Frontal cortex (tissue), 4 donors: ENCODE measurements around the gene USP9Y. TPM values are rescaled to one million over a fixed set of nuclear protein-coding genes. Genes with fewer than 3 reads are reported as not detected.

ENCODE experiments used
- DNase-seq, 2 donors: peaks; one replicate each; pipeline ENCODE4 v3.0.0; 2012; ENCODE audit warnings: low spot score in 2 of 2
- FAIRE-seq: peaks from 2 replicates; lab custom pipeline; 2012; peaks lifted over from hg19 to GRCh38; lab: Jason Lieb, UNC
- total RNA-seq: library from RNA; depleted of rRNA; stranded (reverse); fragments of >200 nt; gene quantifications from one replicate; pipeline ENCODE4 v1.2.3, GENCODE V29; 2014
- donor health status: control.
- donor health status: control.
- donor health status: control.

Gene USP9Y
- total RNA-seq, 1 donor from 2014 or later, result 70.1 TPM

DNA sequence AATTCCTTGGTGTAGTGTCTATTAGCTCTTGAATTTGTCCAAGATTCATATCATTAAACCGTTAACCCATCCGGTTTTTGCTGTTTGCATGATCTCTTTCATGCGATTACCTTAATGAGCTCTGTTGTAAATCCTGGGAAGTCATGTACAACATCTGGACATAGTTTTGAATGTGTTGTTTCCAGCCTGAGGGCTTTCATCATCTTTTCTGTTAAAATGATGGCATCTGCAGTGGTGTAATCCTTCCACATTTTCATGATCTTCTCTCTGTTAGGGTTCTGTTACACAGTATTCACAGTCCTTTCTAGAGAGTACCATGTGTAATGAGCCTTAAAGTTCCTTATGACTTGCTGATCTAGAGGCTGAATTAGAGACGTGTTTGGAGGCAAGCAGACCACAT is 64.9 kb downstream of the USP9Y start:
- no peak for DNase-seq
- FAIRE-seq, result no peak

GRCh38 chrY:12784521-12784920 is 83.5 kb downstream of the USP9Y start:
- DNase-seq, result no peak
- FAIRE-seq, result no peak

GRCh38 chrY:12793999-12794398 is 93.0 kb downstream of the USP9Y start:
- FAIRE-seq (no peak), DNase-seq (no peak)

DNA sequence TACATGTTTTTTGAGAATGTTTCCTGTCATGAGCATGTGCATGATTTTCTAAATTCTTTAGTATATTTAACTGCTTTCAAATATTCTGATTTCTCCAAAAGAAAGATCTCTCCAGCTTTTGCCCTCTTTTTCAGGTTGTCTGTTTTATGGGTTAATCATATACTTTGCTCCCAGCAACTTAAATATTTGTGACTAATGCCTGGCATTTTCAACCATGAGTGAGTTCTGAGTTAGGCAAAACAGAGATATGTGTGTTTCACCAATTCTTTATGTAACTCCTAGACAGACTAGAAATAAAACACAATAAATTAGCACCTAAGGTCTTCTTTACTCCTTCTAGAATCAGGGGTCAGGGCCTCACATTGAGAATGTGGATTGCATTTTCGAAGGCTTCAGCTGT is 107.0 kb downstream of the USP9Y start:
- FAIRE-seq (no peak), DNase-seq (no peak)

DNA sequence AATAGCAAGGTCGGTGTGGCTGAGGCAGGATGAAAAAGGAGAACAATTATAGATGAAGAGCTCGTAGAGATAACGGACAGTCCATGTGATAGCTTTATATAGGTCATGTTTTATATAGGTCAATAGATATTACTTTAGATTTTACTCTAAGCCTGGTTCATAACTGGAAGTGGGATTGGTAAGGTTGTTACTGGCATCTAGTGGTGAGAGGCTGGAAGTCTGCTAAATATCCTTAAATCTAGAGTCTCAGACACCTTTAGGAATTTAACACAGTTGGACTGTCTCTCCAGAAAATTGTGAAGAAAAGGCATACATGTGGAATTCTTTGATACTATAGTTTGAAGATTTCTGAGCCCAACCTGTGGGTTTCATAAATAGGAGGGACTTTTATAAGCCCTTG is 108.0 kb downstream of the USP9Y start:
- peak in 1 of 2 donors; percentile 1 for DNase-seq
- no peak for FAIRE-seq

DNA sequence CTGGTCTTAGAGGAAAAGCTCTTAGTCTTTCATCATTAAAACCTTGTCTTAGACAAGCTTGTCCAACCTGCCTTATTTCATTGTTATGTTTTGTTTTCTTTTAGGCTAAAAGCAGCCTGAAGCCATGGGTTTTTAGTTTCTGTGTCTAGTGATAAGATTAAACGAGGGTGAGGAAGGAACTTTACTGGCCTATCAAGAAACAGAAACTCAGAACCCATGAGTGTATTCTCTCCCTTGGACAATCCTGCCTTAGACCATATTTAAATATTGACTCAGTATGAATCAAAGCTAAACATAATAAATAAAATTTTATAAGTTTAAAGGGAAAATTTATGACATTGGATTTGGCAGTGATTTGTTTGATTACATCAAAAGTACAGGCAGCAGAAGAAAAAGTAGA is 122.4 kb downstream of the USP9Y start:
- DNase-seq (no peak), FAIRE-seq (no peak)

GRCh38 chrY:12826791-12827190 is 125.8 kb downstream of the USP9Y start:
- no peak for DNase-seq
- no peak for FAIRE-seq

- DNase-seq (no peak), FAIRE-seq (no peak)
Measured at GRCh38 chrY:12833284-12833683, 132.3 kb downstream of the USP9Y start.

DNA sequence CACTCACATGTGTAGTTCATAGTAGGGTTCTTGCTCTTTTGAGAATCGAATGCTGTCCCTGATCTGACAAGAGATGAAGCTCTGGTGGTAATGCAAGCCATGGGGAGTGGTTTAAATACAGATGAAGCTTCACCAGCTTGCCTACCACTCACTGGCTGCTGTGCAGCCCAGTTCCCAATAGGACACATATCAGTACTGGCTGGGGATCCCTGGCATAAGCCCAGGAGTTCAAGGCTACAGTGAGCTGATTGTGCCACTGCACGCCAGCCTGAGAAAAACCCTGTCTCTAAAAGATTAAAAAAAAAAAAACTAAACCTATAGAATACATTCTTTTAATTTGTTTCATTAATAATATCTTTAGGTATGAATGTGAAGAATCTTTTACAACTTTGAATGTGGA is 136.5 kb downstream of the USP9Y start:
- DNase-seq, result no peak
- no peak for FAIRE-seq

- no peak for FAIRE-seq
- DNase-seq, result no peak
Measured at GRCh38 chrY:12841368-12841767, 140.3 kb downstream of the USP9Y start.

GRCh38 chrY:12846793-12847192 is 145.8 kb downstream of the USP9Y start:
- no peak for FAIRE-seq
- no peak for DNase-seq

DNA sequence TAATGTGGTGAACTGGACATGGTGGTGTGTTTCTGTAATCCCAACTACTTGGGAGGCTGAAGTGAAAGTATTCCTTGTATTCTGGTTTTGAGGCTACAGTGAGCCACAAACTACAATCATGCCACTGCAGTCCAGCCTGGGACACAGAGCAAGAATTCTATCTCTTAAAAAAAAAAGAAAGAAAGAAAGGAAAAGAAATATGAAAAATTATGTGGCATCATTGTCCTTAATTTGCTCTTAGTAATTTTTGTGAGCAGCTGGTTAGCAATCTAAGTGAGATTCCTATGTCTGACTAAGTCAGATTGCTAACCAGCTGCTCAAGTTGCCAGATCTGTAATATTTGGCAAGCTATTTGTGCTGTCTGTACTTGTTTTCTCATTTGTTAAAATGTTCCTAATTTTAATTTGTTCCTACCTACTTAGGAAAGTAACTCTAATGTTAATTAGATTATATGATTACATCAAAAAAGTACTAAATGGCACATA is 154.8 kb downstream of the USP9Y start:
- DNase-seq (no peak), FAIRE-seq (no peak)

DNA sequence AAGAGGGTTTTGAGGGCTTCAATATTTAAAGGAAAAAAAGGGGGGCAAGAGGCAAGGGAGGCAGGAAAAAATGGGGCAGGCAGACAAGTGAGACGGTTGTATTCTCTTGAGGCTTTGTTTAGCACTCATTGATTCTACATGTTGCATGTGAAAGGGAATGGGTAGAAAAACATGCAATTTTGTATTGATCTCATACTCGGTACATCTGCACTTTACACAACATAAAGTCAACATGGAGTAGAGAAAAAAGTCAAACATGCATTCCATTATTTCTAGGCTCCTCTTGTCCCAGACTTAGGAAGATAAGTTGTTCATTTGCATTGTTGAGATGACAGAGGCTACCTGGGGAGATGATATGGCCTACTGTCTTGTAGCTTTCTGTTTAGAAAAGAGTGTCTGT is 166.9 kb downstream of the USP9Y start:
- DNase-seq, result no peak
- FAIRE-seq, result no peak

DNA sequence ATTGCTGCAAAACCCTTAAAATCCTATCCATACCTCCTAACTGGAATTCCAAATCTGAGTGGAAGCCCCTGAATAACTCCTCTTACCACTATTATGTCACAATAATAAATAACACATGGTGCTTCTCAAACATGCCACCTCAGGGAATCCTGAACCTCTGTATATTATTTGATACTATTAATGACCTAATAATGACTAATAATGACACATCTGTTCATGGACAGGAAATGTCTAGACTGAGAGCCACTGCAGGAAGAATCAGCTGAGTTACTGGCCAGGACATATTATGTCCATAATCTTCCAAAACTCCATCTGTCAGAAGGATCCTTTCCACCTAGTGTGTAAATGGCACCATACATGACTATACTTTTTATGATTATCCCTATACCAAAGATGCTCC is 195.9 kb downstream of the USP9Y start:
- DNase-seq, result no peak
- no peak for FAIRE-seq

DNA sequence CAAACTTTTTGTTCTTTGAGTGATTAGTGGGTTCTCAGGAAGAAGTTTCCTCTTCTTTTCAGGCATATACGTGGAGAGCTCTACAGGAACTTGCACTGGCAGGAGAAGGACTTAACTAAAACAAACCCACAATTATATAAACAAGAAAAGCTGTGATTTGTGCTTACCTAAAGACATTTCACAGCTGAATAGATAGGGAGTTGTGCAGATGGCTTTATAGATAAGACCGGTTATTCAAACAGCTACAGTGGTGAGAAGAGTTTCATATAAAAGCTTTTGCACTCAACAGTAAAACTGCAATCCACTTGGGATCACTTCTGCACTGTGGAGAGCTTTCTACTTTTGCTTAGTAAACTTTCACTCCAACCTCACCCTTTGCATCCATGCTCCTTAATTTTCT is 197.6 kb downstream of the USP9Y start:
- FAIRE-seq (no peak), DNase-seq (no peak)

GRCh38 chrY:12904618-12905516 is 203.8 kb downstream of the USP9Y start, which contains the start of gene DDX3Y:
DDX3Y (plus strand) TSS chrY:12904868; CDS start chrY:12904937, 69 bp downstream.
- FAIRE-seq, result no peak
- peak in 1 of 2 donors; percentile 82 for DNase-seq

DNA sequence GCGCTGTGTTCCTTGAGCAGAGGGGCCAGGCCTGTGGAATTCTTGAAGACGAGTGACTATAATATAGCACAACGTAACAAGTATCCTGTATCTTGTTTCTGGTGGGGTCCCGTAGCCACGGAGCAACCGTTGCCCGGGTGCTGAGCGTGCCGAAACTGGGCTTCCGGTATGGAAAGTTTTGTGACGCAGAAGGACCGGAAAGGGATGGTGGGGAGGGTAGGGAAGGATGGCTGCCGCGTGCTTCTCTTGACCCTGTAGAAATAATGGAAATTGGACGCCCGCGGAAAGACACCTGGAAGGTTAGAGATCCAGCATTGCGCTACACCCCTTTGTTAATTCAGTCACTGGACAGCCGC is 204.5 kb downstream of the USP9Y start:
- DNase-seq, result peak in 1 of 2 donors; percentile 38
- no peak for FAIRE-seq

GRCh38 chrY:12905895-12906294 is 204.9 kb downstream of the USP9Y start:
- no peak for FAIRE-seq

More at GRCh38 chrY:12905895-12906294, 204.9 kb downstream of the USP9Y start:
- DNase-seq, result no peak
